Measurements from ENCODE around the gene ZP1. TPM values are rescaled to one million over a fixed set of nuclear protein-coding genes. Genes with fewer than 3 reads are reported as not detected.

Gene ZP1
- total RNA-seq, 4 donors from 2014 or later, result 0.26 TPM; not detected in 3

- intact Hi-C loops (cut with DNase I), result loop anchor here (10.0 kb wide), 1 partner anchor 254 kb away; no protein-coding TSS in a partner anchor
- H3K4me3 ChIP-seq, result no peak overlapping the region
- H3K27ac ChIP-seq (replicated peaks in 1 of 4), result no peak overlapping the region
- TF ChIP-seq POLR2AphosphoS5 (IDR thresholded peaks at IDR 0.05) (no peak), CTCF (IDR thresholded peaks at IDR 0.05) (no peak), EP300 (IDR thresholded peaks at IDR 0.05) (no peak), POLR2A (IDR thresholded peaks at IDR 0.05; ENCODE audit: low read depth) (no peak)
- H3K36me3 ChIP-seq, result peaks cover 58 to 78% (median 74%) of the 10 kb centered on the region in 4 donors
- H3K9me3 ChIP-seq, result no peaks in the 10 kb centered on the region
- WGBS, result 75% methylated on average over 9 of the region's 13 CpGs
- H3K4me1 ChIP-seq, result peaks cover 20 to 32% (median 23%) of the 10 kb centered on the region in 4 donors
- no peak for DNase-seq (ENCODE audit: extremely low spot score)
- H3K27me3 ChIP-seq, result no peaks in the 10 kb centered on the region
Observed at GRCh38 chr11:60900673-60901404, 33.5 kb downstream of the ZP1 start.

GRCh38 chr11:60902625-60903024 is 35.3 kb downstream of the ZP1 start:
- peaks cover 26 to 39% (median 30%) of the 10 kb centered on the region in 4 donors for H3K4me1 ChIP-seq
- H3K27ac ChIP-seq (replicated peaks in 1 of 4), result no peak overlapping the region
- no peak for TF ChIP-seq POLR2AphosphoS5 (IDR thresholded peaks at IDR 0.05)
- no peak for TF ChIP-seq CTCF (IDR thresholded peaks at IDR 0.05)
- no peak for TF ChIP-seq POLR2A (IDR thresholded peaks at IDR 0.05; ENCODE audit: low read depth)
- no peak for TF ChIP-seq EP300 (IDR thresholded peaks at IDR 0.05)
- H3K4me3 ChIP-seq, result no peak overlapping the region
- DNase-seq (ENCODE audit: extremely low spot score), result no peak
- H3K27me3 ChIP-seq, result no peaks in the 10 kb centered on the region
- intact Hi-C loops (cut with DNase I), result loop anchor here (10.0 kb wide), 1 partner anchor 252 kb away; no protein-coding TSS in a partner anchor
- H3K9me3 ChIP-seq, result no peaks in the 10 kb centered on the region
- H3K36me3 ChIP-seq, result peaks cover 40 to 61% (median 57%) of the 10 kb centered on the region in 4 donors
- WGBS, result 96% methylated on average over 8 of the region's 11 CpGs

DNA sequence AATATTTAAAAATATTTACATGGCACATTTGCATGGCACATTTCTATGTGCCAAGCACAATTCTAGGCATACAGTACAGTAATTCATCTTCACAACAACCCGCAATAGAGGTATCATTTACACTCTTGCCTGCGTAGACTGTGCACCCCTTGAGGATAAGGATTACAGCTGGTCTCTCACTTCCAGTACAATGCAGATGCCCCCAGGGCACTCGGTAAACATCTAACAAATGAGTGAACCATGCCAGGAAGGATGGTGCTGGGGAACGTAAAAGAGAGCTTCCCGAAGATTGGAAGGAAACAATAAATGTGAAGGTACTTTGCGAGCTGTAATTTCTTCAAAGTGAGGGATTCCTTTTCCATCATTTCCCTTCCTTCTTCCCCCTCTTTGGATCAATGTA is 37.7 kb downstream of the ZP1 start:
- H3K36me3 ChIP-seq, result peaks cover 24 to 36% (median 35%) of the 10 kb centered on the region in 4 donors
- TF ChIP-seq POLR2A (IDR thresholded peaks at IDR 0.05; ENCODE audit: low read depth), result no peak
- no peak for TF ChIP-seq EP300 (IDR thresholded peaks at IDR 0.05)
- no peak for TF ChIP-seq CTCF (IDR thresholded peaks at IDR 0.05)
- no peak for TF ChIP-seq POLR2AphosphoS5 (IDR thresholded peaks at IDR 0.05)
- DNase-seq (ENCODE audit: extremely low spot score), result no peak
- peak overlapping the region; percentile 91 to 98 (median 94) for H3K27ac ChIP-seq (replicated peaks in 1 of 4)
- intact Hi-C loops (cut with DNase I), result loop anchor here (10.0 kb wide), 1 partner anchor 250 kb away; no protein-coding TSS in a partner anchor
- H3K4me3 ChIP-seq, result peak overlapping the region; percentile 72 to 97 (median 93)
- no peaks in the 10 kb centered on the region for H3K9me3 ChIP-seq
- WGBS, result 48% methylated on average over 6 of the region's 6 CpGs
- H3K4me1 ChIP-seq, result peaks cover 26 to 33% (median 30%) of the 10 kb centered on the region in 4 donors
- no peaks in the 10 kb centered on the region for H3K27me3 ChIP-seq

DNA sequence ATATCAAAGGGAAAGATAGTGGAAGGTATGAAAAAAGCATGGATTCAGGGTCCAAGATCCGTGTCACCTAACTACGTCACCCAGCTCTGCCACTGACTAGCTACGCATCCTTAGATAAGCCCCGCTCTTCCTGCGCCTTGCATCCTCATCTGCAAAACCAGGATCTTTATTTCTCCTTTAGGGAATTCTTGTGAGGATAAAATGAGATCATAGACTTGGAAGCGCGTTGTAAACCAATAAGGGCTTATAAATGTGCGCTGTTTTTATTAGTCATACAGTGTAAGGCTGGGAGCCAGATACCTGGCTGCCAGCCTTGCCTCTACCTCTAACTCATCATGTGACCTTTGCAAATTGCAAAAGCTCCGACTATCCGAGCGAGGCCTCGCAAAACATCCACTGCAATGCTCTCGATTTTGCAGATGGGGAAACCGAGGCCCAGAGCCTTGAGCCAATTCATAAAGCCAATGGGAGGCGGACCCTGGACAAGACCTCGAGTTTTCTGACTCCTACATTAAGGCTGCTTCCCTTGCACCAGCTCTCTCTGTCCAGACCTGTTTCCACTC is 38.3 kb downstream of the ZP1 start:
- WGBS, result 6% methylated on average over 16 of the region's 16 CpGs
- peak overlapping the region; percentile 91 to 98 (median 94) for H3K27ac ChIP-seq (replicated peaks in 1 of 4)
- TF ChIP-seq EP300 (IDR thresholded peaks at IDR 0.05), result no peak
- no peak for TF ChIP-seq POLR2AphosphoS5 (IDR thresholded peaks at IDR 0.05)
- no peak for TF ChIP-seq POLR2A (IDR thresholded peaks at IDR 0.05; ENCODE audit: low read depth)
- no peak for TF ChIP-seq CTCF (IDR thresholded peaks at IDR 0.05)
- no peak for DNase-seq (ENCODE audit: extremely low spot score)
- intact Hi-C loops (cut with DNase I), result loop anchor here (10.0 kb wide), 1 partner anchor 249 kb away; no protein-coding TSS in a partner anchor
- peaks cover 26 to 33% (median 30%) of the 10 kb centered on the region in 4 donors for H3K4me1 ChIP-seq
- no peaks in the 10 kb centered on the region for H3K9me3 ChIP-seq
- H3K4me3 ChIP-seq, result peak overlapping the region; percentile 72 to 97 (median 93)
- no peaks in the 10 kb centered on the region for H3K27me3 ChIP-seq
- H3K36me3 ChIP-seq, result peaks cover 18 to 30% (median 30%) of the 10 kb centered on the region in 4 donors

Measured in esophagus muscularis mucosa (tissue), 4 donors.